ENCODE measurements around the gene OR51T1.
"Not testable (repeated sequence)": the region's sequence is repeated elsewhere in the genome, so short reads cannot be mapped to it uniquely, and the experiment has no call there.

Gene OR51T1, protein sequence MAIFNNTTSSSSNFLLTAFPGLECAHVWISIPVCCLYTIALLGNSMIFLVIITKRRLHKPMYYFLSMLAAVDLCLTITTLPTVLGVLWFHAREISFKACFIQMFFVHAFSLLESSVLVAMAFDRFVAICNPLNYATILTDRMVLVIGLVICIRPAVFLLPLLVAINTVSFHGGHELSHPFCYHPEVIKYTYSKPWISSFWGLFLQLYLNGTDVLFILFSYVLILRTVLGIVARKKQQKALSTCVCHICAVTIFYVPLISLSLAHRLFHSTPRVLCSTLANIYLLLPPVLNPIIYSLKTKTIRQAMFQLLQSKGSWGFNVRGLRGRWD
- total RNA-seq: 0 reads per million in 2 experiments

DNA sequence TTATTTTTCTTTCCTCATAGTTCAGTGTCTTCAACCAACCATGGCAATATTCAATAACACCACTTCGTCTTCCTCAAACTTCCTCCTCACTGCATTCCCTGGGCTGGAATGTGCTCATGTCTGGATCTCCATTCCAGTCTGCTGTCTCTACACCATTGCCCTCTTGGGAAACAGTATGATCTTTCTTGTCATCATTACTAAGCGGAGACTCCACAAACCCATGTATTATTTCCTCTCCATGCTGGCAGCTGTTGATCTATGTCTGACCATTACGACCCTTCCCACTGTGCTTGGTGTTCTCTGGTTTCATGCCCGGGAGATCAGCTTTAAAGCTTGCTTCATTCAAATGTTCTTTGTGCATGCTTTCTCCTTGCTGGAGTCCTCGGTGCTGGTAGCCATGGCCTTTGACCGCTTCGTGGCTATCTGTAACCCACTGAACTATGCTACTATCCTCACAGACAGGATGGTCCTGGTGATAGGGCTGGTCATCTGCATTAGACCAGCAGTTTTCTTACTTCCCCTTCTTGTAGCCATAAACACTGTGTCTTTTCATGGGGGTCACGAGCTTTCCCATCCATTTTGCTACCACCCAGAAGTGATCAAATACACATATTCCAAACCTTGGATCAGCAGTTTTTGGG lies at the start of gene OR51T1:
Gene OR51T1 (plus strand): TSS at position 41 of the 641 bp plus-strand sequence. CDS start 0 bp downstream, at position 41.
- DNase-seq (ENCODE audit: low read depth): no peak

- no peak for DNase-seq (ENCODE audit: low read depth)
Observed at GRCh38 chr11:4839851-4840549, 41.7 kb upstream of the OR51T1 start.

GRCh38 chr11:4848908-4849532 lies 32.7 kb upstream of the OR51T1 start, which contains the start of gene OR51S1:
Gene OR51S1, minus strand, starts transcription at chr11:4849208. Its CDS starts 0 bp downstream, at chr11:4849208.
- DNase-seq (ENCODE audit: low read depth): no peak

DNA sequence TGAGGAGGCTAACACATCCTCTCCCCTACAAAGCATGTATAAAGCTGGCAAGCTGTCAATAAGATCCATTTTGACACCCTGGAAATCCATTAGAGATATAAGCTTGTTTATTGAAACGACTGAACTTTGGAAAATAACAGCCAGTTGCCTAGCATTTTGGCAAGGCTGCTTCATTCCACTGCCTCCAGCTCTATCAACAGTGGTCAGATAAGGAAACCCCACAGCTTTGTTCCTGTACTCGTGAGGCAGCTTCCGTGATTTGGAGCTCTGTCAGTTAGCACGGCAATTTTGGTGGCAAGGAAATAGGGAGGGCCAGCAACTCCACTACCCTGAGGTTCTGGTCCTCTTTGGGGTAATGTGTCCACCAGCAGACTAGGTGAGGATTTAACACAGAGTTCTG lies 30.7 kb upstream of the OR51T1 start:
- DNase-seq (ENCODE audit: low read depth): no peak

DNA sequence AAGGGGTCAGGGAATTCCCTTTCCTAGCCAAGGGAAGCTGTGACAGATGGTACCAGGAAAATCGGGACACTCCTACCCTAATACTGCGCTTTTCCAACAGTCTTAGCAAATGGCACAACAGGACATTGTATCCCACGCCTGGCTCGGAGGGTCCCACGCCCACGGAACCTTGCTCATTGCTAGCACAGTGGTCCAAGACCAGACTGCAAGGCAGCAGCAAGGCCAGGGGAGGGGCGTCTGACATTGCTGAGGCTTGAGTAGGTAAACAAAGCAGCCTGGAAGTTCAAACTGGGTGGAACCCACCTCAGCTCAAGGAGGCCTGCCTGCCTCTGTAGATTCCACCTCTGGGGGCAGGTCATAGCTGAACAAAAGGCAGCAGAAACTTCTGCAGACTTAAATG lies 27.4 kb upstream of the OR51T1 start:
- DNase-seq (ENCODE audit: low read depth): not testable (repeated sequence)

GRCh38 chr11:4862447-4863236 lies 19.1 kb upstream of the OR51T1 start:
- no peak for DNase-seq (ENCODE audit: low read depth)

GRCh38 chr11:4863876-4864275 lies 17.8 kb upstream of the OR51T1 start:
- no peak for DNase-seq (ENCODE audit: low read depth)

GRCh38 chr11:4865855-4866254 lies 15.8 kb upstream of the OR51T1 start:
- no peak for DNase-seq (ENCODE audit: low read depth)

GRCh38 chr11:4881188-4881587 lies 512 bp upstream of the OR51T1 start:
- no peak for DNase-seq (ENCODE audit: low read depth)

- no peak for DNase-seq (ENCODE audit: low read depth)
Observed at GRCh38 chr11:4882543-4882942, 843 bp downstream of the OR51T1 start.

GRCh38 chr11:4884361-4884760 lies 2.7 kb downstream of the OR51T1 start:
- no peak for DNase-seq (ENCODE audit: low read depth)

- DNase-seq (ENCODE audit: low read depth): no peak
Observed at GRCh38 chr11:4886186-4886585, 4.5 kb downstream of the OR51T1 start.

DNA sequence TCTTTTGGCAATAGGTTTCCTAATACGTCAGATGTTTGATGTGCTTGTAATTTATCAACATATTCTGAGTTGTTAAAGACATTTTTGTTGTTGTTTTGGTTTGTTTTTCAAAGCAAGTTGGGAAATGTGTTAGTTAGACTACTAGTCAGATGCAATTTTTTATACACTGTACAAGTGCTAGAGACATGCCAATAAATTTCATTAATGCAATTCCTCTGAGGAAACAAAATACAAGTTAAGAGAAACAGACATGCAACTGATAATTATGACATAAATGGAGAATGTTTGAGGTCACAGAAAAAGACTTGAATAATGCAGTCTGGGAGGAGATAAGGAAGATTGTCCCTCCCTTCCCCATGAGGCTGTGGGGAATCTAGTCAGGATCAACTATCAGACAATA lies 5.9 kb downstream of the OR51T1 start:
- no peak for DNase-seq (ENCODE audit: low read depth)

DNA sequence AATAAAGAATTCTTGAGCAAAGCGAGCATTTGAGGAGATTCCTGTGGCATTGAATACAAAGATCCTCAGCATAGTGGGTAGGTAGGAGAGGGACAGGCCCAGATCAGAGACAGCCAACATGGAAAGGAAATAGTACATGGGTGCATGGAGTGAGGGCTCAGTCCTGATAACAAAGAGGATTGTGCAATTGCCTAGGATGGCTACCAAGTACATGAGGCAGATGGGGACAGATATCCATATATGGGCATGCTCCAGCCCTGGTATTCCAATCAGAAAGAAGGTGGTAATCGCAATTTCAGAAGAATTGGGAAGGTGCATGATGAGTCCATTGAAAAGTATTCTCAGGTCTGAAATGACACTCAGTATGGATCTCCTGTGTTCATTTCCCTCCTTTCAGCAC lies 8.6 kb downstream of the OR51T1 start:
- no peak for DNase-seq (ENCODE audit: low read depth)

DNA sequence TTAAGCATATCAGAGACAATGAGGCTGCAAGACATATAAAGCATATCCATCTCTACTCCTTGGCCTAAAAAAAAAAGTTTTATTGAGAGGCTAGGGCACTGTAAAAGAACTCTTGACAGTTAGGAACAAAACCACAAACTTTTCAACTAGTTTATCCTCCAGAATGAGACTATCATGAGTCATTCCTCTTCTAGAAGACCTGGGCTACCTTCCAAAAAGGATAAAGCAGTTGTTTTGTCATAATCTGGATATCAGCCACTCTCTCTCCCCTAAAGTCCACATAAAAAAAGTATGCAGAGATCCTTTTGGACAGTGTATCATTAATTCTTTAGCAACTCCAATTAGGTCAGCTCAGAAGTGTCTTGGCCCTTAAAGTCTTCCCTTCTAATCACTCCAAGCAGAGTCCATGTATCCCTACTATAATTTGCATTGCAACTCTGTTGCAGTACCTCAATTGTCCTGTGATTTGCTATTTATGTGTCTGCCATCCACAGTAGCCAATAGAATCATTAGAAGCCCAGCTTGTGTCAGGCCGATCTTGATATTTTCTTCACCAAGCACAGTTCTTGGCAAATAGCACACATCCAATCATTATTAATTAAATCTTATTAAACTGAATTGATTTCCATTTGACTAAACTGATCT lies 10.4 kb downstream of the OR51T1 start:
- DNase-seq (ENCODE audit: low read depth): no peak

DNA sequence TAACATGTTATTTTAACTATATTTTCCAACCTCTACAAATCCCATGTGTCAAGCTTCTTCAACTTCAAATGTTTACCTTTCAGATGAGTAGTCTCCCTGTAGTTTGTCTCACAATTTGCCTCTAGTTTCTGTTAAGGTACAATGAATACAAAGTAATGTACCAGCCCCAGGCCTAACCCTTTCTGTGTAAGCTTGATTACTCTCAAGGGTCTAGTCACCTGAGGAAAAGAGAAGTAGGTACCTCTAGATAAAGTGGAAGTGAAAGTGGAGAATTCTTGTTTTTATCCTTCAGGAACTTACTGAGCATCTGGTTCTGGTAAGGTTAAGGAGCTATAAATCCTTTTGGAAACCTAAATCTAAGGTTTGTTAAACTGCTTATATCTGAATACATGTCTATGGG lies 21.8 kb downstream of the OR51T1 start, which contains the start of gene OR51A7:
Gene OR51A7 (plus strand): TSS at position 300 of the 400 bp plus-strand sequence. CDS start 3,587 bp downstream, outside the sequence.
- no peak for DNase-seq (ENCODE audit: low read depth)

- no peak for DNase-seq (ENCODE audit: low read depth)
Observed at GRCh38 chr11:4916581-4916980, 34.9 kb downstream of the OR51T1 start.

DNA sequence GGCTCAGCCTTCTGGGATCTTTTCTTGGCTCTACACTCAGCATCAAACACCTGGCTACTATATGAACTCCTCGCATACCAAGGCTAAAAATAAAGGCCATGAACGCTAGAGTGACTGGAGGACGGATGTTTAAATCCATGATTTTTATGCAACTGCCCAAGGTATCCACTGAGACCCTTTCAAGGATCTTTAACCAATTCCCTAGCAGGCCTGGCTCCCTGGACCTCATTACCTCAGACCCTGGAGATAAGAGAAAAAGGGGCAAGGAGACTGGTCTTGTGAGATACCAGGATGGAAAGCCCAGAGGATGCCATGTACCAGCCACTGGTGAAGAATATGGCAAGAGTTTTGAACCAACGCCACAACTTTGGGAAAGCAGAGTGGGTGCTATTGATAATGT lies 37.5 kb downstream of the OR51T1 start, which contains the start of gene OR51G2:
Gene OR51G2 (minus strand): TSS at position 101 of the 400 bp plus-strand sequence. CDS start 3,687 bp downstream, outside the sequence.
- no peak for DNase-seq (ENCODE audit: low read depth)

GRCh38 chr11:4921796-4922195 lies 40.1 kb downstream of the OR51T1 start:
- DNase-seq (ENCODE audit: low read depth): no peak

GRCh38 chr11:4922304-4922703 lies 40.6 kb downstream of the OR51T1 start:
- no peak for DNase-seq (ENCODE audit: low read depth)

DNA sequence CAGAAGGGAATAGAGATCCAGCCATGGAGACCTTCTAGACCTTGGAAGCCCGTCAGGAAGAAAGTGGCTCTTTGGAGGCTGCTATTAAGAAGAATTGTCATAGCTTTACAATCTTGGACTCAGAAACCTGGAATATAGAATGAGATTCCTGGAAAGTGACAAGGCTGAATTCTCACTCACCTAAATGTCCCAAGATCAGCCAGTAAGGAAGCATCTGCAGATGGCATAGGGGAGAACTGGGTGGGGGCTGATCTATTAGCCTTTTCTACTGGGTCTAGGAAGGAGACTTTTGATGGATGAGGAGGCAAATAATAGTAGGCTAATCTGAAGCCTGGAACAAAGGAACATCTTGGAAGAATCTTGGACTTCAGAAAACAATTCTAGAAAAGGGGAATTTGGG lies 42.5 kb downstream of the OR51T1 start, which contains the start of gene OR51G1:
Gene OR51G1 (minus strand): TSS at position 101 of the 400 bp plus-strand sequence. CDS start 0 bp downstream, at position 101.
- no peak for DNase-seq (ENCODE audit: low read depth)

Measured in T follicular helper cell (primary cell).